Ovary (tissue), 3 donors: ENCODE results near the gene CFP.

Experiments used
- POLR2A ChIP-seq: fragments of 450-650 bp; IDR thresholded peaks from one replicate; pipeline ENCODE4 v1.6.1; 2017; ENCODE audit warnings: antibody characterized with exemption, mild to moderate bottlenecking, moderate library complexity
- TF ChIP-seq, protein P1 (sequence below), 3 donors: fragments of 450-650 bp in 2 of 3; fragments of 200-600 bp in 1 of 3; IDR thresholded peaks; one replicate each; pipeline versions ENCODE4 v1.5.1 to v1.8.0; 2016 to 2022; ENCODE audit warnings: antibody characterized with exemption in 3 of 3, mild to moderate bottlenecking in 1 of 3
- donor health status: DM: no; HTN: no; CAD: no.

DNA sequence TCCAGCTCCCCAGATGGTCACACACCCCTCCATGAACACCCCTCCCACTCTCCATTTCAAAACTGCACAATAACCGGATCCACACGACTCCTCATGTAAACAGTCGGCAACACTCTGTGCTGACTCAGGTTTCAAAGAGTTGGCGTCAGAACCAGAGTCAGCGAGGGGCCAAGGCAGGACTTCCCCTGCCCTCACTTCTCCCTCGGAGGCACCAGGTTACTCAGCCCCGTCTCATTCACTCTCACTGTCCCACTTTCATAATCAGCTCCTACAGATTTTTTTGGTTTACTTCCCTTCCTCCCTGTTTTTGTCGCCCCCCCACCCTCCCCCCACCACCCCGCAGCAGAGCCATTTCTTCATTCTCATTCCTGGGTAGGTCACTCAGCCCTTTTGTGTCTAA lies 50.2 kb downstream of the CFP start:
- TF ChIP-seq, protein P1, sequence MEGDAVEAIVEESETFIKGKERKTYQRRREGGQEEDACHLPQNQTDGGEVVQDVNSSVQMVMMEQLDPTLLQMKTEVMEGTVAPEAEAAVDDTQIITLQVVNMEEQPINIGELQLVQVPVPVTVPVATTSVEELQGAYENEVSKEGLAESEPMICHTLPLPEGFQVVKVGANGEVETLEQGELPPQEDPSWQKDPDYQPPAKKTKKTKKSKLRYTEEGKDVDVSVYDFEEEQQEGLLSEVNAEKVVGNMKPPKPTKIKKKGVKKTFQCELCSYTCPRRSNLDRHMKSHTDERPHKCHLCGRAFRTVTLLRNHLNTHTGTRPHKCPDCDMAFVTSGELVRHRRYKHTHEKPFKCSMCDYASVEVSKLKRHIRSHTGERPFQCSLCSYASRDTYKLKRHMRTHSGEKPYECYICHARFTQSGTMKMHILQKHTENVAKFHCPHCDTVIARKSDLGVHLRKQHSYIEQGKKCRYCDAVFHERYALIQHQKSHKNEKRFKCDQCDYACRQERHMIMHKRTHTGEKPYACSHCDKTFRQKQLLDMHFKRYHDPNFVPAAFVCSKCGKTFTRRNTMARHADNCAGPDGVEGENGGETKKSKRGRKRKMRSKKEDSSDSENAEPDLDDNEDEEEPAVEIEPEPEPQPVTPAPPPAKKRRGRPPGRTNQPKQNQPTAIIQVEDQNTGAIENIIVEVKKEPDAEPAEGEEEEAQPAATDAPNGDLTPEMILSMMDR (IDR thresholded peaks at IDR 0.05), result no peak
- no peak for TF ChIP-seq POLR2A
